ENCODE data around the gene STEAP1B. TPM values are rescaled to one million over a fixed set of nuclear protein-coding genes. Genes with fewer than 3 reads are reported as not detected.
A peak's percentile ranks its signal among the peaks of the same experiment; 100 is the strongest.

STEAP1B gene
- total and polyA plus RNA-seq, 9 donors, result 2.2 to 3.2 (median 2.4) TPM

DNA sequence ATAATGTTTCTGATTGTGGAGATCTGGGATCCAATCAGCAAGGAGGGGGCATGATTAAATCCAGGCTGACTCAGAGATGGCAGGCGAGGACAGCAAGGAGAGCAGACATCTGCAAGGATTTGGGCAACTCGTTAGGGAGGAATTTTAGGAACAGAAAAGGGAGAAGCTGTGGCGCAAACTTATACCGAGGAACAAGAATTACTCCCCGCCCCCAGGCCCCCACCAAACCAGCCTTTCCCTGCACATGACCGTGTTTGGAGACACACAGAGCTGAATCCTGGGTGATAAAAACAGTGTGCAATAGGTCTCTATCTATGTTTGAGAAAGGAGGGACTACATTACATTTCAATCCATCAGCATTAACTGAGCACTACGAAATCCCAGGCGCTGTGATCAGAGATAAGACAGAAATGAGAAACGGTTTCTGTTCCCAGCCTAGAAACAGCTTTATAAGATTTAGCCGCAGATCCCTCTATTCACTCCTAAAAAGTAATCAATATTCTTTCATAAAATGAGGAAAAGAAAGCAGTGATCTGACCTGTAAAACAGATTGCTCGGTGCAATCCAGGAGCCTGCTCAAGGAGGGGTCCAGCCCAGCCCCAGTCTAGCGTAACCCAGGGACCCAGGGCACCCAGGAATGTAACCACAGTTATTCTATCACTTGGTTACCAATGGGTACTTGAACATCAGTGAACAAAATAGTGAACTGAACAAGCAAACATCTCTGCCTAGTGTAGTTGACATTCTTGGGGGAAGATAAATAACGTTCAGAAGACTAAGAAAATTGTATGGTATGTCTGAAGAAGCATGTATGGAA, 105.9 kb downstream of the STEAP1B start:
- Histone ChIP-seq H3K36me3 (ENCODE audit: control insufficient read depth, insufficient read depth, low read length) (no peaks in the 10 kb centered on the region), H3K4me1 (ENCODE audit: control insufficient read depth, insufficient read depth, low read length) (no peaks in the 10 kb centered on the region), H3K27ac (ENCODE audit: low read length) (no peak overlapping the region), H3K27me3 (ENCODE audit: control insufficient read depth, insufficient read depth, low read length) (no peaks in the 10 kb centered on the region), H3K9me3 (replicated peaks; ENCODE audit: control insufficient read depth, low read depth, low read length) (no peaks in the 10 kb centered on the region), H3K4me3 (ENCODE audit: low read length) (no peak overlapping the region)
- 68% methylated on average over 3 of the region's 13 CpGs for WGBS (ENCODE audit: insufficient coverage)
- no peak for DNase-seq

DNA sequence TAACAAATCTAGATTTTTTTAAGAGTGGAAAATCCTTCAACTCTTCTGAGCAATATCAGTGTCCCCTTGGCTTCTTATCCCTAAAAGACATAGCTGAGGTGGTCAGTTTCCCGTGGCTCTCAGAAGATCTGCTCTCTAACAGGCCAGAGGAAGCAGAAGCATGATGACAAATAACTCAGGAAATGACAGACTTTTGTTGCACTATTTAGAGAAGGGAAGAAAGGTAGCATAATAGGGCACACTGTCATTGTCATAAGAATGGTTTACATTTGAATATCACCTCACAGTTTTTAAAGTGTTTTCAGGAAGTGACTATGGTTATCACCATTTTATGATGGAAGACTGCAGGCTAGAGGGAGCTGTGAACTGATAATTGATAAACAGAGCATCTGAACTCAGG, 109.5 kb downstream of the STEAP1B start:
- Histone ChIP-seq H3K4me1 (ENCODE audit: control insufficient read depth, insufficient read depth, low read length) (no peaks in the 10 kb centered on the region), H3K4me3 (ENCODE audit: low read length) (no peak overlapping the region), H3K27me3 (ENCODE audit: control insufficient read depth, insufficient read depth, low read length) (no peaks in the 10 kb centered on the region), H3K36me3 (ENCODE audit: control insufficient read depth, insufficient read depth, low read length) (no peaks in the 10 kb centered on the region), H3K9me3 (replicated peaks; ENCODE audit: control insufficient read depth, low read depth, low read length) (no peaks in the 10 kb centered on the region), H3K27ac (ENCODE audit: low read length) (no peak overlapping the region)
- DNase-seq, result no peak
- WGBS (ENCODE audit: insufficient coverage), result no CpG with 5 or more reads among the region's 1 CpG

DNA sequence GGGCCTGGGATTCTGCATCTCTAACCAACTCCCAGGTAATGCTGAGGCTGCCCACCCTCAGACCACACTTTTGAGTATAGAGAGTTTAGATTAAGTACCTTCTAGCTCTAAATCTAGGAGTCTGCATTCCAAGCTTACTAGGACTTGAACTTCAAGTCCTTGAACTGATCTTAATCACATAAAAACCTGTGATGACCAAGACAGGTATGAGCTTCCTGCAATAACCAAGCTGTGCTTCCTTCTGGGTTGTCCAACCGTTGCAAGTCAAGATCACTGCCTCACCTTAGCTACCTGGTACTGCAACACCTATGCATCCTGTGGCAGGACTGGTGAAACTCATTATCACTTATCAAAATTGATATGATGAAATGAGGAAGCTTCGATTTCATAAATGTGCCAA, 110.1 kb downstream of the STEAP1B start:
- no peaks in the 10 kb centered on the region for H3K4me1 ChIP-seq (ENCODE audit: control insufficient read depth, insufficient read depth, low read length)
- no peak overlapping the region for H3K4me3 ChIP-seq (ENCODE audit: low read length)
- H3K27ac ChIP-seq (ENCODE audit: low read length), result no peak overlapping the region
- H3K9me3 ChIP-seq (replicated peaks; ENCODE audit: control insufficient read depth, low read depth, low read length), result no peaks in the 10 kb centered on the region
- no CpG with 5 or more reads among the region's 2 CpGs for WGBS (ENCODE audit: insufficient coverage)
- no peaks in the 10 kb centered on the region for H3K27me3 ChIP-seq (ENCODE audit: control insufficient read depth, insufficient read depth, low read length)
- DNase-seq, result no peak
- H3K36me3 ChIP-seq (ENCODE audit: control insufficient read depth, insufficient read depth, low read length), result no peaks in the 10 kb centered on the region

DNA sequence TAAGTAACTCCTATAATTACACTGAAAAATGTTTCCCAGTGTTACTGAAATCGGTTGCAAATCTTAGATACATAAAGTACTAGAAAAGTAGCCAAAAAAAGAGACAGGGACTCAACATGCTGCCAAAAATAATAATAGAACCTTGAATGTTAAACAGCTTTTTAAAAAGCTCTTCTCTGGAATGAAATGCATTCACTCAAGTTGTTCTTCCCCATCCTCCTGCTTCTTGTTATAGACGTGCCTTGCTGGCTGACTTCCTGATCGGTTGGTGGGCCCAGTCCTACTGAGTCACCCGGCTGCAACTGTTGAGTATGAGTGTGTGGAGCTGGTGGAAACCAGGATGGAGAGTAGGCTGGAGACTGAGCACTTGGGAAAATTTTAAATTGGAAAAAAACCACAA, 112.4 kb downstream of the STEAP1B start:
- Histone ChIP-seq H3K36me3 (ENCODE audit: control insufficient read depth, insufficient read depth, low read length) (no peaks in the 10 kb centered on the region), H3K9me3 (replicated peaks; ENCODE audit: control insufficient read depth, low read depth, low read length) (no peaks in the 10 kb centered on the region), H3K4me3 (ENCODE audit: low read length) (no peak overlapping the region), H3K4me1 (ENCODE audit: control insufficient read depth, insufficient read depth, low read length) (no peaks in the 10 kb centered on the region), H3K27ac (ENCODE audit: low read length) (no peak overlapping the region), H3K27me3 (ENCODE audit: control insufficient read depth, insufficient read depth, low read length) (no peaks in the 10 kb centered on the region)
- peak; percentile 59 for DNase-seq
- WGBS (ENCODE audit: insufficient coverage), result 0% methylated on average over 1 of the region's 4 CpGs

DNA sequence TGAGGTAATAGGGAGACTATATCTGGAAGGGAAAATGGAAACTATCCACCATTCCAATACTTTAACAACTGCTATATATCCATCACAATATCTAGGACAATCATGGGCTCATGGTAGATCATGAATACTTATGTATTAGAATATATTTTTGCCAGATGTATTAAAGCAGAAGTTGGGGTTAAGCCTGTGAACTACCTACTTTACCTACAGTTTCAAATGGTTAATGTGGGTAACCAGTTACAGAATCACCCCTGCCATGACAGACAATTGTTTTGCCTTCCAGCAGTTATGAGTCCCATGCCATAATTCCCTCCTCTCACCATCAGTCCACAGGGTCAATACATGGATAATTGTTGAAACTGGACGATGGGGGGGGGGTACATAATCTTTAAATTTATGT, 113.1 kb downstream of the STEAP1B start:
- H3K4me3 ChIP-seq (ENCODE audit: low read length), result no peak overlapping the region
- no CpG with 5 or more reads among the region's 1 CpG for WGBS (ENCODE audit: insufficient coverage)
- H3K36me3 ChIP-seq (ENCODE audit: control insufficient read depth, insufficient read depth, low read length), result no peaks in the 10 kb centered on the region
- no peak overlapping the region for H3K27ac ChIP-seq (ENCODE audit: low read length)
- no peaks in the 10 kb centered on the region for H3K4me1 ChIP-seq (ENCODE audit: control insufficient read depth, insufficient read depth, low read length)
- no peaks in the 10 kb centered on the region for H3K9me3 ChIP-seq (replicated peaks; ENCODE audit: control insufficient read depth, low read depth, low read length)
- no peak for DNase-seq
- no peaks in the 10 kb centered on the region for H3K27me3 ChIP-seq (ENCODE audit: control insufficient read depth, insufficient read depth, low read length)

- H3K9me3 ChIP-seq (replicated peaks; ENCODE audit: control insufficient read depth, low read depth, low read length), result no peaks in the 10 kb centered on the region
- H3K4me1 ChIP-seq (ENCODE audit: control insufficient read depth, insufficient read depth, low read length), result no peaks in the 10 kb centered on the region
- no CpG with 5 or more reads among the region's 2 CpGs for WGBS (ENCODE audit: insufficient coverage)
- no peaks in the 10 kb centered on the region for H3K27me3 ChIP-seq (ENCODE audit: control insufficient read depth, insufficient read depth, low read length)
- no peak overlapping the region for H3K27ac ChIP-seq (ENCODE audit: low read length)
- no peak overlapping the region for H3K4me3 ChIP-seq (ENCODE audit: low read length)
- DNase-seq, result no peak
- H3K36me3 ChIP-seq (ENCODE audit: control insufficient read depth, insufficient read depth, low read length), result no peaks in the 10 kb centered on the region
These were observed 113.7 kb downstream of the STEAP1B start for GRCh38 chr7:22386206-22386858.

- DNase-seq, result no peak
- Histone ChIP-seq H3K4me1 (ENCODE audit: control insufficient read depth, insufficient read depth, low read length) (no peaks in the 10 kb centered on the region), H3K36me3 (ENCODE audit: control insufficient read depth, insufficient read depth, low read length) (no peaks in the 10 kb centered on the region), H3K27ac (ENCODE audit: low read length) (no peak overlapping the region), H3K4me3 (ENCODE audit: low read length) (no peak overlapping the region), H3K27me3 (ENCODE audit: control insufficient read depth, insufficient read depth, low read length) (no peaks in the 10 kb centered on the region), H3K9me3 (replicated peaks; ENCODE audit: control insufficient read depth, low read depth, low read length) (no peaks in the 10 kb centered on the region)
- WGBS (ENCODE audit: insufficient coverage), result 100% methylated on average over 1 of the region's 4 CpGs
These were observed 114.7 kb downstream of the STEAP1B start for GRCh38 chr7:22385326-22385725.

- no CpG with 5 or more reads among the region's 2 CpGs for WGBS (ENCODE audit: insufficient coverage)
- no peaks in the 10 kb centered on the region for H3K36me3 ChIP-seq (ENCODE audit: control insufficient read depth, insufficient read depth, low read length)
These were observed 119.7 kb downstream of the STEAP1B start for GRCh38 chr7:22380333-22380732.

GRCh38 chr7:22378199-22378980, 121.6 kb downstream of the STEAP1B start:
- Histone ChIP-seq H3K36me3 (ENCODE audit: control insufficient read depth, insufficient read depth, low read length) (no peaks in the 10 kb centered on the region), H3K4me3 (ENCODE audit: low read length) (no peak overlapping the region), H3K27me3 (ENCODE audit: control insufficient read depth, insufficient read depth, low read length) (no peaks in the 10 kb centered on the region), H3K27ac (ENCODE audit: low read length) (no peak overlapping the region), H3K9me3 (replicated peaks; ENCODE audit: control insufficient read depth, low read depth, low read length) (no peaks in the 10 kb centered on the region), H3K4me1 (ENCODE audit: control insufficient read depth, insufficient read depth, low read length) (peaks cover 2% of the 10 kb centered on the region)
- no peak for DNase-seq
- WGBS (ENCODE audit: insufficient coverage), result 76% methylated on average over 4 of the region's 7 CpGs

More at GRCh38 chr7:22380333-22380732, 119.7 kb downstream of the STEAP1B start:
- no peak overlapping the region for H3K4me3 ChIP-seq (ENCODE audit: low read length)
- DNase-seq, result no peak
- H3K4me1 ChIP-seq (ENCODE audit: control insufficient read depth, insufficient read depth, low read length), result peaks cover 2% of the 10 kb centered on the region
- H3K27ac ChIP-seq (ENCODE audit: low read length), result no peak overlapping the region
- H3K9me3 ChIP-seq (replicated peaks; ENCODE audit: control insufficient read depth, low read depth, low read length), result no peaks in the 10 kb centered on the region
- H3K27me3 ChIP-seq (ENCODE audit: control insufficient read depth, insufficient read depth, low read length), result no peaks in the 10 kb centered on the region

GRCh38 chr7:22377703-22378102, 122.3 kb downstream of the STEAP1B start:
- Histone ChIP-seq H3K4me1 (ENCODE audit: control insufficient read depth, insufficient read depth, low read length) (peaks cover 2% of the 10 kb centered on the region), H3K9me3 (replicated peaks; ENCODE audit: control insufficient read depth, low read depth, low read length) (no peaks in the 10 kb centered on the region), H3K27me3 (ENCODE audit: control insufficient read depth, insufficient read depth, low read length) (no peaks in the 10 kb centered on the region), H3K4me3 (ENCODE audit: low read length) (no peak overlapping the region), H3K27ac (ENCODE audit: low read length) (peak overlapping the region; percentile 22), H3K36me3 (ENCODE audit: control insufficient read depth, insufficient read depth, low read length) (no peaks in the 10 kb centered on the region)
- WGBS (ENCODE audit: insufficient coverage), result 40% methylated on average over 1 of the region's 2 CpGs
- DNase-seq, result peak; percentile 22
